Measurements from ENCODE around the gene UBALD1. TPM values are rescaled to one million over a fixed set of nuclear protein-coding genes. Genes with fewer than 3 reads are reported as not detected.

Gene UBALD1
- polyA plus RNA-seq, 1 donor (not counting 4 experiments of a cell fraction or from before 2014, with no cell fraction given), result 4.0 TPM

GRCh38 chr16:4564661-4565267 is 49.9 kb downstream of the UBALD1 start:
- no peak for FAIRE-seq
- dilution Hi-C loops (cut with MboI; ENCODE audit: extremely low pct_ligation_motif_present, low sequenced_read_pairs), result no loop called here

GRCh38 chr16:4561596-4561995 is 53.1 kb downstream of the UBALD1 start:
- Histone ChIP-seq H3K27ac (ENCODE audit: control insufficient read depth, insufficient read depth, low read length) (no peak overlapping the region), H3K79me2 (ENCODE audit: control insufficient read depth, insufficient read depth, low read length) (no peaks in the 10 kb centered on the region), H3K36me3 (ENCODE audit: control insufficient read depth in 2 of 2, extremely low read depth in 1 of 2, insufficient read depth in 2 of 2, low read length in 2 of 2) (no peaks in the 10 kb centered on the region), H3K4me1 (ENCODE audit: control insufficient read depth, extremely low read depth, insufficient read depth, low read length) (no peaks in the 10 kb centered on the region), H3K4me3 (ENCODE audit: control insufficient read depth in 2 of 3, extremely low read depth in 1 of 3, insufficient read depth in 2 of 3, low read depth in 1 of 3, low read length in 3 of 3) (no peak overlapping the region), H2AFZ (ENCODE audit: control insufficient read depth, low read length) (no peak overlapping the region), H4K20me1 (ENCODE audit: control insufficient read depth, extremely low read depth, insufficient read depth, low read length) (no peaks in the 10 kb centered on the region), H3K9me1 (ENCODE audit: control insufficient read depth, extremely low read depth, insufficient read depth, low read length) (no peaks in the 10 kb centered on the region), H3K9ac (ENCODE audit: control insufficient read depth, extremely low read depth, insufficient read depth, low read length) (no peak overlapping the region), H3K9me3 (ENCODE audit: control insufficient read depth, low read depth, low read length) (no peaks in the 10 kb centered on the region), H3K27me3 (ENCODE audit: control insufficient read depth, extremely low read depth, insufficient read depth, low read length) (no peaks in the 10 kb centered on the region), H3K4me2 (ENCODE audit: control insufficient read depth, extremely low read depth, insufficient read depth, low read depth, low read length) (no peak overlapping the region)
- DNase-seq (ENCODE audit: low read depth, low spot score) (no peak), FAIRE-seq (no peak)
- TF ChIP-seq EZH2 (IDR thresholded peaks at IDR 0.05; ENCODE audit: low read length), result no peak
- TF ChIP-seq CTCF (optimal IDR thresholded peaks at IDR 0.05 in 1 of 3, IDR thresholded peaks at IDR 0.05 in 1 of 3, conservative IDR thresholded peaks at IDR 0.05 in 1 of 3; ENCODE audit: extremely low read depth in 1 of 3, insufficient read depth in 2 of 3, low read length in 3 of 3), result no peak
- dilution Hi-C loops (cut with MboI; ENCODE audit: extremely low pct_ligation_motif_present, low sequenced_read_pairs), result no loop called here

More at GRCh38 chr16:4564661-4565267, 49.9 kb downstream of the UBALD1 start:
- no peak overlapping the region for H3K9ac ChIP-seq (ENCODE audit: control insufficient read depth, extremely low read depth, insufficient read depth, low read length)
- TF ChIP-seq CTCF (optimal IDR thresholded peaks at IDR 0.05 in 1 of 3, IDR thresholded peaks at IDR 0.05 in 1 of 3, conservative IDR thresholded peaks at IDR 0.05 in 1 of 3; ENCODE audit: extremely low read depth in 1 of 3, insufficient read depth in 2 of 3, low read length in 3 of 3) (no peak), EZH2 (IDR thresholded peaks at IDR 0.05; ENCODE audit: low read length) (no peak)
- no peaks in the 10 kb centered on the region for H3K36me3 ChIP-seq (ENCODE audit: control insufficient read depth in 2 of 2, extremely low read depth in 1 of 2, insufficient read depth in 2 of 2, low read length in 2 of 2)
- H3K27me3 ChIP-seq (ENCODE audit: control insufficient read depth, extremely low read depth, insufficient read depth, low read length), result no peaks in the 10 kb centered on the region
- no peaks in the 10 kb centered on the region for H3K9me1 ChIP-seq (ENCODE audit: control insufficient read depth, extremely low read depth, insufficient read depth, low read length)
- H3K4me3 ChIP-seq (ENCODE audit: control insufficient read depth in 2 of 3, extremely low read depth in 1 of 3, insufficient read depth in 2 of 3, low read depth in 1 of 3, low read length in 3 of 3), result no peak overlapping the region
- no peak overlapping the region for H3K4me2 ChIP-seq (ENCODE audit: control insufficient read depth, extremely low read depth, insufficient read depth, low read depth, low read length)
- H2AFZ ChIP-seq (ENCODE audit: control insufficient read depth, low read length), result no peak overlapping the region
- no peaks in the 10 kb centered on the region for H3K9me3 ChIP-seq (ENCODE audit: control insufficient read depth, low read depth, low read length)
- H3K4me1 ChIP-seq (ENCODE audit: control insufficient read depth, extremely low read depth, insufficient read depth, low read length), result no peaks in the 10 kb centered on the region
- H4K20me1 ChIP-seq (ENCODE audit: control insufficient read depth, extremely low read depth, insufficient read depth, low read length), result no peaks in the 10 kb centered on the region
- no peak overlapping the region for H3K27ac ChIP-seq (ENCODE audit: control insufficient read depth, insufficient read depth, low read length)
- no peaks in the 10 kb centered on the region for H3K79me2 ChIP-seq (ENCODE audit: control insufficient read depth, insufficient read depth, low read length)
- no peak for DNase-seq (ENCODE audit: low read depth, low spot score)

Small RNA genes within 50 kb of the gene (small RNA-seq; reads per million reads assigned to genes)
- 0 reads per million in 3 experiments for gene RN7SL850P (ENCODE audit: insufficient read length in 3 of 3, low read depth in 3 of 3, low replicate concordance in 1 of 3)

Other genes with a start within 250 kb of the UBALD1 start
- gene VASN, start 243.0 kb downstream of the UBALD1 start, polyA plus RNA-seq, result 0.37 to 1.1 TPM (median 0.46 TPM) in 3 replicates
- gene CORO7, start 198.3 kb downstream of the UBALD1 start, polyA plus RNA-seq, result 8.4 to 12.5 TPM (median 12.2 TPM) in 3 replicates
- 43.5 to 54.6 TPM (median 48.4 TPM) in 3 replicates for gene DNAJA3, start 189.0 kb downstream of the UBALD1 start, polyA plus RNA-seq
- 39.5 to 61.6 TPM (median 48.7 TPM) in 3 replicates for gene NMRAL1, start 140.3 kb downstream of the UBALD1 start, polyA plus RNA-seq
- 165 to 180 TPM (median 167 TPM) in 3 replicates for gene HMOX2, start 138.5 kb downstream of the UBALD1 start, polyA plus RNA-seq
- gene CDIP1, start 76.1 kb downstream of the UBALD1 start, polyA plus RNA-seq, result 19.8 to 39.4 TPM (median 23.1 TPM) in 3 replicates
- not detected in 3 replicates for gene C16orf96, start 58.5 kb downstream of the UBALD1 start, polyA plus RNA-seq
- gene MGRN1, start 9.9 kb upstream of the UBALD1 start, polyA plus RNA-seq, result 1.9 to 6.7 TPM (median 2.6 TPM) in 3 replicates
- gene NUDT16L1, start 78.7 kb upstream of the UBALD1 start, polyA plus RNA-seq, result 23.0 to 28.8 TPM (median 24.2 TPM) in 3 replicates
- gene ANKS3, start 119.4 kb upstream of the UBALD1 start, polyA plus RNA-seq, result 9.7 to 14.7 TPM (median 11.7 TPM) in 3 replicates
- 0.26 to 0.57 TPM (median 0.33 TPM) in 3 replicates for gene DNAAF8, start 119.6 kb upstream of the UBALD1 start, polyA plus RNA-seq
- 3.3 to 5.2 TPM (median 3.5 TPM) in 3 replicates for gene ZNF500, start 152.3 kb upstream of the UBALD1 start, polyA plus RNA-seq
- not detected in 3 replicates for gene SEPTIN12, start 173.5 kb upstream of the UBALD1 start, polyA plus RNA-seq
- 8.4 to 20.2 TPM (median 10.6 TPM) in 3 replicates for gene SMIM22, start 180.5 kb upstream of the UBALD1 start, polyA plus RNA-seq
- 17.3 to 33.2 TPM (median 20.5 TPM) in 3 replicates for gene ROGDI, start 187.7 kb upstream of the UBALD1 start, polyA plus RNA-seq
- 38.7 to 42.6 TPM (median 39.8 TPM) in 3 replicates for gene GLYR1, start 232.4 kb upstream of the UBALD1 start, polyA plus RNA-seq
- gene UBN1, start 232.6 kb upstream of the UBALD1 start, polyA plus RNA-seq, result 9.5 to 19.6 TPM (median 11.5 TPM) in 3 replicates